GM12865 (cell line): ENCODE measurements around the gene LARGE1.

Experiments
- DNase-seq: peaks from one replicate; pipeline ENCODE4 v3.0.0; 2010; ENCODE audit warnings: low read depth
- H3K4me3 ChIP-seq: 2 replicates; pipeline ENCODE4 v1.5.1; 2011; ENCODE audit warnings: mild to moderate bottlenecking, low read depth, low read length, control low read depth
- TF ChIP-seq, protein P1 (sequence below): IDR thresholded peaks from 2 replicates; pipeline ENCODE4 v1.5.1; 2011; ENCODE audit warnings: low read length, control low read depth, low read depth, inconsistent platforms; ENCODE audit not compliant: insufficient read depth; ENCODE audit errors: missing control alignments

LARGE1 gene

DNA sequence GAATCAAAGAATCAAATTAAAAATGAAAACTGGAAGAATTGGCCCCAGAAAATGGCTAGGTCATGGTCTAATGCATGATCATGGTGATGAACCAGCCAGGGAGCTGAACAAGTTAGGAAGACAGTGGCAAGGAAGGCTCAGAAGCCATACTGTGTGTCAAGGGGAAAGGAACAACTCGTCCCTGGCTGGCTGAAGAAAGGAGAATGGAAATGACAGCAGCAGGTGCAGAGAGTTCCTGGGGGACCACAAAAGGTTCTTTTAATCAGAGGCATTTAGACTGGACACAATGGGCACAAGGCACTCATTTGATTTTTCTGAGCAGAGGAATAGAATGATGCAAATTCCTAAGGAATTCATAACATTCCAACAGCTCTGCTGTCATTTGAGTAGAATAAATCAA is 209.9 kb downstream of the LARGE1 start:
- TF ChIP-seq, protein P1, sequence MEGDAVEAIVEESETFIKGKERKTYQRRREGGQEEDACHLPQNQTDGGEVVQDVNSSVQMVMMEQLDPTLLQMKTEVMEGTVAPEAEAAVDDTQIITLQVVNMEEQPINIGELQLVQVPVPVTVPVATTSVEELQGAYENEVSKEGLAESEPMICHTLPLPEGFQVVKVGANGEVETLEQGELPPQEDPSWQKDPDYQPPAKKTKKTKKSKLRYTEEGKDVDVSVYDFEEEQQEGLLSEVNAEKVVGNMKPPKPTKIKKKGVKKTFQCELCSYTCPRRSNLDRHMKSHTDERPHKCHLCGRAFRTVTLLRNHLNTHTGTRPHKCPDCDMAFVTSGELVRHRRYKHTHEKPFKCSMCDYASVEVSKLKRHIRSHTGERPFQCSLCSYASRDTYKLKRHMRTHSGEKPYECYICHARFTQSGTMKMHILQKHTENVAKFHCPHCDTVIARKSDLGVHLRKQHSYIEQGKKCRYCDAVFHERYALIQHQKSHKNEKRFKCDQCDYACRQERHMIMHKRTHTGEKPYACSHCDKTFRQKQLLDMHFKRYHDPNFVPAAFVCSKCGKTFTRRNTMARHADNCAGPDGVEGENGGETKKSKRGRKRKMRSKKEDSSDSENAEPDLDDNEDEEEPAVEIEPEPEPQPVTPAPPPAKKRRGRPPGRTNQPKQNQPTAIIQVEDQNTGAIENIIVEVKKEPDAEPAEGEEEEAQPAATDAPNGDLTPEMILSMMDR, result no peak
- H3K4me3 ChIP-seq, result no peak overlapping the region
- DNase-seq, result no peak

DNA sequence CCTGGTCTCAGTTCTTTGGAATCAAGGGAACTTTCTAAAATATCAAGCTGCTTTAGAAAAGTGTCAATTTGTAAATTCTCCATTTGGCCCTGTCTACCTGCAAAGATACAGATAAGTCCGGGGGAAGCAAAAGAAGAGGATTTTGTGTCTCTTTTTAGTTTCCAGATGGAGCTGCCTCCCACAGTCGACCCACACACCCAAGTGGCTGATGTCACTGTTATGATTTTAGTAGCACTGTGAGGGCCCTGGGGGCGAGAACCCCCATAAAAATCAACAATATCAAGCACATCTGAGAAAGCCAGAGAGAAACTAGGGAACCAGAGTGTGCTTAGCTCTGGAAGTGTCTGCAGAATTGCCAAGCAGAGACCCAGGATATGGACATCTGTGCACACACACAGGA is 212.7 kb downstream of the LARGE1 start:
- no peak for DNase-seq
- H3K4me3 ChIP-seq, result no peak overlapping the region
- TF ChIP-seq, protein P1, result no peak

DNA sequence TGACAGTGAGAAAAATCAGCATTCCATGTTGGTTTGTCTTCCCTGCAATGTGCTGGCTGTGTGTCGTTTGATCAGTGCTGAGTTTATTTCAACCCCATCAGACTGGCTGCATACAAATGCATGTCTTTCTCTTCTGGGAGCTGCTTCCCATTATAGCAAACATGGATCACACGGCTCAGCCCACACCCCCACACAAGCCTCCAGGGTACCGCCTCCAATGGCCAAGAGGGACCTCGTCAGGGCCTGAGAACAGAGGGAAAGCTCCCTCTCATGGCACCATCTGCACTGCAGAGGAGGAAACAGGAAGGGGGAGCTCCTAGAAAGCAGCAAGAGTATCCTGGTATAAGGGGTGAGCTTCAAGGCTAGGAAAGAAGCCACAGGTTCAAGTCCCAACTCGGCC is 214.2 kb downstream of the LARGE1 start:
- no peak for DNase-seq
- no peak overlapping the region for H3K4me3 ChIP-seq

DNA sequence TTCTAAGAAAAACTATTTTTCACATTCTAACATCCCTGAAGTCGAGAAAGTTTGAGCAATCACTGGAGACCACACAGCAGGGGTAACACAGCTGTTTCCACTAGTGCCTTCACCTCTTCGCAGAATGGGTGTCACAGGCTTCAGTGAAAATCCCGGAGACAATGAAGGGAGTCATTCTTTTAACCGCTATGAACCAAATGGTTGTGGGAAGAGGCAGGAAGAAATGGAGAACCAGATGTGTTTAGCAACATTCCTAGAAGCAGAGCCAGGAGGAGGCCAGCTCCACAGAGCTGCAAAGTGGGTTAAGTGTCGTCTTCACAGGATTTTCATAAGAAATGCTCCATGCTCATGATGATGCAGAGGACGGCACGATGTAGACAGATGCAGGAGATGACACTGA is 221.1 kb downstream of the LARGE1 start:
- DNase-seq, result no peak
- TF ChIP-seq, protein P1, result no peak
- H3K4me3 ChIP-seq, result no peak overlapping the region

More for the DNA sequence above, 214.2 kb downstream of the LARGE1 start:
- TF ChIP-seq, protein P1, result no peak

DNA sequence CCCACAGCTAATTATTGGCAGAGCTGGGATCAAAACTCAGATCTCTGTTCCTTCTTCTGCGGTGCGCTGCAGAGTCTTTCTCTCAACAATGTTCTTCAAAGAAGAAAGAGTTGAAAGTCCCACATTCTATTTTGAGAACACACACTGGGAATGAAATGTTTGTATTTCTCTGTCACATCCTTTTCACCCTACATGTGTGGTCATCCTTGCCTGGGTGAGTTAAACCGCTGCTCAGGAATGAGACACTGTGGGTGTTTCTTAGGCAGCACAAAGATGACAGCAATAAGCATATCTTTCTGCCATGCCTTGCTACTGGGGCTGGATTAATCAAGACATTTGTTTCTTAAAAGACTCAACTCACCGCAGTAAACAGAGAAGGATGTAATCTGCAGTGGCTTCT is 222.6 kb downstream of the LARGE1 start:
- TF ChIP-seq, protein P1, result no peak
- no peak overlapping the region for H3K4me3 ChIP-seq
- no peak for DNase-seq

DNA sequence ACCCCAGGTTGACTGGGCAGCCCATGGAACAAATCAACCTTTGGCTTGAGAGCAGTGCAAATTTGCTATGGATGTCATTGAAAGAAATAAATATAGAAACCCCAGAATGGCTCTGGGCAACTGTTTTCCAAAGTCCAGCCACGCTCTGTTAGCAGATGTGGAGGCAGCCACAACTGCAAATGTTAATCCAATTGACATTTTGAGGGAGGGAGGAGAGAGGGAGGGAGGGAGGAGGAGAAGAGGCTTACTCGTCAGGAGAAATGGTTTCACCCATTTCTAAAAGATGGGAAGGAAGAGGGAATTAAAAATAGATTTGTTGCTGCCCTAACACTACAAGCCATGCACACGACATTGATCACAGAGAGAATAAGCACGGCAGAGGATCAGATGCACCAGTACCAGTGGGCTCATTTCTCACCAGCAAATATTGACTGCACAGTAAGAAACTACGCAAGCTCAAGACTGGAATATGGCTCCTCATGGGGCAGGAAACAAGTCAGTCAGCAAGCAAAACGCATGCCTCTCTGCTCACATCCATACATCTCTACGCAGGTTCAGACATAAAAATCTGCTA is 229.1 kb downstream of the LARGE1 start:
- TF ChIP-seq, protein P1, result no peak
- no peak overlapping the region for H3K4me3 ChIP-seq
- no peak for DNase-seq

DNA sequence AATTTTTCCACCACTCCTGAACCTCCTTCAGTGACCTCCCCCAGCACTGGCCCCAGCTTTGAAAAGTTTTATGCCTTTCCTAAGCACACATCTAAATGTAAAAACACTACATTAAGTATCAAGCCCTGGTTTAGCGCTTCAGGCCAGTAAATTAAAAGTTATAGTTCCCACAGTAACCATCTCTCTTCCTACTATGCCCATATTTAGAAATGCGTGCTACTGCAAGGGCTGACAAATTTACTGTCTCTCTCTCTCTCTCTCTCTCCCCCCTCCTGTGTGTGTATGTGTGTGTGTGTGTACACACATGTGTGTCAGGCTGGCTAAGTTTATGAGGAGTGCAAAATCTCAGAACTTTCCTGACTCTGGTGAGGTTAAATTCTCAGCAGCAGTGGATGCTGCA is 231.4 kb downstream of the LARGE1 start:
- no peak overlapping the region for H3K4me3 ChIP-seq
- TF ChIP-seq, protein P1, result no peak
- DNase-seq, result no peak
